ENCODE measurements around the gene SEC14L5. TPM values are rescaled to one million over a fixed set of nuclear protein-coding genes. Genes with fewer than 3 reads are reported as not detected.
A peak's percentile ranks its signal among the peaks of the same experiment; 100 is the strongest.

SEC14L5 gene
- total RNA-seq, 1 donor from 2014 or later, result 5.7 TPM

- Histone ChIP-seq H3K4me1 (peaks cover 23 to 33% of the 10 kb centered on the region in 2 donors), H3K27me3 (no peaks in the 10 kb centered on the region), H3K36me3 (no peaks in the 10 kb centered on the region), H3K9me3 (no peaks in the 10 kb centered on the region), H3K4me3 (no peak overlapping the region), H3K27ac (peak overlapping the region; percentile 81 to 86)
- no peak for DNase-seq (ENCODE audit: low spot score in 2 of 2)
- no peak for TF ChIP-seq CTCF (IDR thresholded peaks at IDR 0.05)
- intact Hi-C loops (cut with DNase I), result loop anchor here (5.0 kb wide), 1 partner anchor 95 kb away; the partner anchor contains the start of genes GLYR1 and UBN1
Measured at GRCh38 chr16:4942481-4942880, 15.6 kb upstream of the SEC14L5 start.

GRCh38 chr16:4944333-4945281, 13.5 kb upstream of the SEC14L5 start:
- Histone ChIP-seq H3K4me1 (peaks cover 20 to 33% of the 10 kb centered on the region in 2 donors), H3K4me3 (peak overlapping the region in 1 of 2 donors; percentile 32), H3K27me3 (no peaks in the 10 kb centered on the region), H3K9me3 (no peaks in the 10 kb centered on the region), H3K27ac (peak overlapping the region; percentile 79 to 86), H3K36me3 (no peaks in the 10 kb centered on the region)
- peak; percentile 90 to 97 for DNase-seq (ENCODE audit: low spot score in 2 of 2)
- intact Hi-C loops (cut with DNase I), result loop anchor here (1.0 to 5.0 kb wide), 3 partner anchors 9 to 97 kb away; partner anchors contain the start of genes GLYR1, SEC14L5 and UBN1
- no peak for TF ChIP-seq CTCF (IDR thresholded peaks at IDR 0.05)

GRCh38 chr16:4945560-4946502, 12.3 kb upstream of the SEC14L5 start:
- no peaks in the 10 kb centered on the region for H3K27me3 ChIP-seq
- H3K27ac ChIP-seq, result peak overlapping the region; percentile 79 to 86
- H3K4me1 ChIP-seq, result peaks cover 20 to 33% of the 10 kb centered on the region in 2 donors
- no peaks in the 10 kb centered on the region for H3K9me3 ChIP-seq
- peak overlapping the region in 1 of 2 donors; percentile 32 for H3K4me3 ChIP-seq
- intact Hi-C loops (cut with DNase I), result loop anchor here (1.0 kb wide), 2 partner anchors 11 to 12 kb away; partner anchors contain the start of gene SEC14L5
- TF ChIP-seq CTCF (IDR thresholded peaks at IDR 0.05), result no peak
- peak in 1 of 2 donors; percentile 76 for DNase-seq (ENCODE audit: low spot score in 2 of 2)
- H3K36me3 ChIP-seq, result no peaks in the 10 kb centered on the region

GRCh38 chr16:4946917-4947316, 11.2 kb upstream of the SEC14L5 start:
- Histone ChIP-seq H3K4me3 (no peak overlapping the region), H3K27ac (no peak overlapping the region), H3K9me3 (no peaks in the 10 kb centered on the region), H3K4me1 (peaks cover 20 to 33% of the 10 kb centered on the region in 2 donors), H3K36me3 (no peaks in the 10 kb centered on the region), H3K27me3 (no peaks in the 10 kb centered on the region)
- no peak for DNase-seq (ENCODE audit: low spot score in 2 of 2)
- no peak for TF ChIP-seq CTCF (IDR thresholded peaks at IDR 0.05)
- intact Hi-C loops (cut with DNase I), result no loop called here
